ENCODE data around the gene FAF1.

Gene FAF1

DNA sequence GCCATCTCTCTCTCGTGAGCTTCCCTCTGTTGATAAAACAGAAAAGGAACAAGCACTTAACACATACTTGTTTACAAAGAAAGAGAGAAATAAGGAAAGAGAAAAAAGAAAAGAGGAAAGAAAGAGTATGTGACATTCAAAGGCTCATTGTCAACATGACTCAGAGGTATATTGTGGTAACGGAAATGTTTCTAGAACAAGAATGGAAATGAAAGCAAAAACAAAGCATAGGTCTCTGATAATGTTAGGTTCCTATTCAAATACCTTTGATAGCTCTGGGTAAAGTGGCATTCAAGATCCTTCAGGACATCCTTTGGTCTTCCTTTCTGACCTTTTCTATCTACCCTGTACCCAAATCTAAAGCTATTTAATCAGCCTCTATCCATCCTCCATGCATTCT, 469.4 kb downstream of the FAF1 start:
- no peak for DNase-seq (ENCODE audit: low spot score)

DNA sequence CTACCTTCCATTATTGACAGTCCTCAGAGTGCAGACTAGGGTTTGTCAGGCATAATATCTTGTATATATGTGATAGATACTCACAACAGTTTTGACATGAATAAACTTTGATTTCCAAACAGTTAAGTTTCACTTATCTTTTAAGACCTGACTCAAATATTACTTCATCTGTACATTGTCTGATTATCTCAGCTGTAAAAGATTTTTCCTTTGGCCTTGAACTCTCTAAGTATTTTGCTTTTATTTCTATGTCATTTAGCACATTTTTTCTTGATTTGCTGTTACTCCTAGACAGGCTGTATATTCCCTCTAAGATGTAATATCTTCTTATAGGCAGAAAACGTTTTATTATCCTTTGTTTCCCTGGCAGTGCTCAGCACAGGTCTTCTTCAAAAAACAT, 471.2 kb downstream of the FAF1 start:
- no peak for DNase-seq (ENCODE audit: low spot score)

DNA sequence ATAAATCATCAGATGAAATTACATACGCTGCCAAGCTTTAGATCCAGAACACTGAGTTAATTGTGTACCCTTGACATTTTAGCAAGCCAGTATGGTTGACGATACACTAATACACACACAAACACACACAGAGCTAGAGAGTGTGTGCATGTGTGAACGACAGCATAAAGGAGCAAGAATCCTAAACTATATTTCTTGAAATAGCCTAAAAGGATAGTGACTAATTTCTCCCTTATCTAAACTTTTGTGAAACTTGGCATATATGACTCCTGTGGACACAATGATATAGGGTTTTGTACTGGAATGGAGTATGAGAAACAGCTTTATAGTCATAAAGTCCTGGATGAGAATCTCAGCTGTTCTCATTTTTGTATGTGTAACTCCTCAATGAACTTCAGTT, 471.7 kb downstream of the FAF1 start:
- no peak for DNase-seq (ENCODE audit: low spot score)

DNA sequence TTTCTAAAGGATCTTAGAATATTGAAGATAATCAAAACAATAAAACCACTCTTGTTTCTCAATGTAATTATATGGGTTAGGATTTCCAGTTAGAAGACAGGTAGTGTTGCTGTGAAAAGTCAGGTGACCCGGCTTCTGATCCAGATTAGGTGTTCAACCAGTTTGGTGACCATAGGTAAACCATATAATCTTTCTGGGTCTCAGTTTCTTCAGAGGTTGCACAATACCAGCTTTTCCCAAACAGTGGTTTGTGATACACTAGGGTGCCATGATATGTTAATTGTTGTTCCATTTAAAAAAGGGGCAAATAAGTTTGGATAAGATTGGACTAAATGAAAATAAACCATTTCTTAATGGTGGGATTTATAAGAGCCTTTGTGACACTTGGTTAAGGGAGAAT, 472.3 kb downstream of the FAF1 start:
- DNase-seq (ENCODE audit: low spot score): no peak

DNA sequence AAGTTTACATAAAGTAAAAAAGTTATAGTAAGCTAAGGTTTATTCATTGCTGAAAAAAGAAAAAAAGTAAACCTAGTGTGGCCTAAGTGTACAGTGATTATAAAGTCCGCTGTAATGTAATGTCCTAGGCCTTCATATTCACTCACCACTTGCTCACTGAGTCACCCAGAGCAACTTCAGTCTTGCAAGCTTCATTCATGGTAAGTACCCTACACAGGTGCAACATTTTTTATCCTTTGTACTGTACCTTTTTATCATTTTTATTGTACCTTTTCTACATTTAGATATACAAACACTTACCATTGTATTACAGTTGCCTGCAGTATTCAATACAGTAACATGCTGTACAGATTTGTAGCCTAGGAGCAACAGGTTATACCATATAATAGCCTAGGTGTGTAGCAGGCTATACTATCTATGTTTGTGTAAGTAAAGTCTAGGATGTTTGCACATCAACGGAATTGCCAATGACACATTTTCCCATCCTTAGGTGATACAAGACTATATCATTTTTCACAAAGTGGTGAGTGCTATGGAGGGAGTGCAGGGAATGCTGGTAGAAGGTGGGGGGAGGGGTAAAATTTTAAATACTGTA, 478.8 kb downstream of the FAF1 start:
- DNase-seq (ENCODE audit: low spot score): no peak

DNA sequence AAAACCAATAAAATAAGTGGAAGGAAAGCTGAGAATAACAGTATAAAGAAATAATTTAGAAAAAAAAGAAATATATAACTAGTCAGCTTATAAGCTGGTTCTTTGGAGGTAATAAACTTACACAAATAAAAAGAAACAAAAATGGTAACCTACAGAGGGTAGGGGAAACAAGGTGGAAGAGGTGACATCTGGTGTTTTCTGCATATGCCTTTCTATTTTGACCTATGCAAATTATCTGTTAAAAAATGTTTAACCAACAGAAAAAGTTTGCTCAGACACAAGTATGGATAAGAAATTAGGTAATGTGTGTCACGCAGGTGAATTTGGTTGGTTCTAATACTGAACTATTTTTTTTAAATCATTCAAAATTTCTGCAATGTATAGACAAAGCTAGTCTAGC, 483.3 kb downstream of the FAF1 start:
- no peak for DNase-seq (ENCODE audit: low spot score)

DNA sequence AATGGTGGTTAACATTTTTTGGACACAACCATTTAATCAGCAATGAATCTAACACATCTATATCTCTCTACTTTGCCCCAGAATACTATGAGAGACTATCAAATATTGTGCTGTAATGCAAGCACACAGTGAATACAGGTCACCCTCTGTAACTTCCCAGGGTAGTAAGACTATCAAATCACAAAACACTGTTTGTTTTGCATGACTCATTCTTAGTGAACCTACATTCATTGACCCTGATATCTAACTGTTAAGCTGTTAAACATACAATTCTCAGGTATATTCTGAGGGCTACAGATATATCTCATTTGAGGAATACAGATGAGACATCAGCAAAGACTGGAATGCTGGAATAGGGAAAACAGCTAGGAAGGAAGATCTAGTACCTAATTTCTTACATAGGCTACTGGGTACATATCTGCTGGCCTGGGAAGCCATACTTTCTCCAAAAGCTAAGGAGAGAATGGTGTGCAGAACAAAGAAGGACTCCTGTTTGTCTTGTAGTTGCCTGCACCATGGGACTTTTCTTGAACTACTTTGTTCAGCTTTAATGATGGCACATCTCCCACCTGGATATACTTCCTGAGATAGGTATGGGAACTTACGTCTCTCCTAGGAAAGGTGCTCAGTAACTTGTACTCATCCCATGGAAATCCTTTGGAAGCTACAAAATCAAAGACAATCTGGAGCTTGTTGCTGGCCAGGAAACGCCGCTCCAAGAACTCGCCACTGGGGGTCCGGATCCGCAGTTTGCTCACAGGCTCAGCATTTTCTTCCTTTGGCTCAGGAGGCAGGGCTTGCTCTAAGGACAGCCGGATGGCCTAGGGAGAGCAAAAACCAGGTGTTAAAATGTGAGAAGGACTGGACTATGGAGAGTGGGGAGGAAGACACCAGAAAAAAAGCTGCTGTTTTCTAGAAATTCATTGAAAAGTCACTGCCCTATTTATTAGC, 484.9 kb downstream of the FAF1 start:
- DNase-seq (ENCODE audit: low spot score): no peak

DNA sequence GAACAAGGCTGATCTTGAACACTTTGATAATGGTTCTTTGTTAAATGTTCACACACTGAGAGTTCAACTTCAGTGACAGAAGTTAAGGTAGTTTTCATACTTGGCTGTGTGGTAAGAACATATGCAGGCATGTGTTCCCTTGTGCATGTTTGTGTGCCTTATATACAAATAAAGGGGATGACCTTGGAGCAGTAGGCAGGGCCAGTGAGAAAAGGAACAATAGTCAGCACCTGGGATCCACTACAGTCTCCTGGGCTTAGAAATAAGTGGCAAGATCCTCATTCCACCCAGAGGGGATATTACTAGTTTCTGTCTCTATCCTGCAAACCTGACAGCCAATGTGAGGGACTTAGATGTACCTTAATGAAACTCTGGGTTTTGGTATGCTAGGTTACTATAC, 486.6 kb downstream of the FAF1 start:
- DNase-seq (ENCODE audit: low spot score): no peak

DNA sequence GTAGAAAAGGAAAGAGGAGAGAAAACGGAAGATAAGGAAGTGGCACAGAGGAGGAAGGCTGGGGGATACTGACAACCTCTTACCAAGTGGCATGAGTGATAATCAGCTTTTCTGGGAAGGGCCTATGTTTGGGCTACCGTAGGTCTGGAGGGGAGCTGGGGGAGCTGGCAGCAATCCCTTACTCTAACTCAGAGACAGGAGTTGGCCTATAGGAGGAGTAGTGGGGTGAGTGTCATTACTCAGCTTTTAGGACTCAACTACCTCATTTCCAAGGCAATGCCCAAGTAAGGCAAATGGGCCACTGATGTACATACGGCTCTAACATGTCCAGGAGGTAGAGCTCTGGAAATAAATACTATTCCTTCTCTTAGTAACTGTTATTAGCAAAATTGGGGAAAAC, 488.1 kb downstream of the FAF1 start:
- no peak for DNase-seq (ENCODE audit: low spot score)

DNA sequence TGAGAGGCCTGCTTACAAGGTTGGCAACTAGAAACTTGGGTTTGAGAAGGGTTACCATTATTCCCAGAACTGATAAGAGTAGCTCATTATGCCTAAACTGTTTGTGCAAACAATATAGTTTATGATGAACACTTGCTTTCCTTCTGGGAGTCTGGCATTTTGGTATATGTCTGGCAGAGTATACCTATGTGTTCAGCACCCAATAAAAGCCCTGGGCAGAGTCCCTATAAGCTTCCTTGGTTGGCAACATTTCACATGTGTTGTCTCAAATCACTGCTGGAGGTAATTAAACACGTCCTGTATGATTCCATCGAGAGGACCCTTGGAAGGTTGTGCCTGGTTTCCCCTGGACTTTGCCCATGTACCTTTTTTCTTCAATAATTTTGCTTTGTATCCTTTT, 497.1 kb downstream of the FAF1 start:
- DNase-seq (ENCODE audit: low spot score): no peak

DNA sequence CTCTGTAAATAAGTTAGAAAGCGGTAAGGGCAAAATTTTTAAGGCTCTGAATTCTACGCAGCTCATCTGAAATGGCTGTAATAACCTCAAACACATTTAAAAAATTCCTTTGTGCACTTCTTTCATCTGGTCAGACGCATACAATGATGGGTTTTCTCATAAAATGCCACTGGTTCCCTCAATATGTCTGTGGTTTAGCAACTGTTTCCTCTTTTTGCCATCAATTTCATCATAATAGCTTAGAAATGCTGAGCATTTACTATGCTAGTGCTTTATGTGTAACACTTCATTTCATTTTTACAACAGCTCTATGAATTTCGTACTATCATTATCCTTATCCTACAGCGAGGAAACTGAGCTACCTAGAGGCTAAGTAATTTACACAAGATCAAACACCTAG, 501.6 kb downstream of the FAF1 start:
- DNase-seq (ENCODE audit: low spot score): no peak

DNA sequence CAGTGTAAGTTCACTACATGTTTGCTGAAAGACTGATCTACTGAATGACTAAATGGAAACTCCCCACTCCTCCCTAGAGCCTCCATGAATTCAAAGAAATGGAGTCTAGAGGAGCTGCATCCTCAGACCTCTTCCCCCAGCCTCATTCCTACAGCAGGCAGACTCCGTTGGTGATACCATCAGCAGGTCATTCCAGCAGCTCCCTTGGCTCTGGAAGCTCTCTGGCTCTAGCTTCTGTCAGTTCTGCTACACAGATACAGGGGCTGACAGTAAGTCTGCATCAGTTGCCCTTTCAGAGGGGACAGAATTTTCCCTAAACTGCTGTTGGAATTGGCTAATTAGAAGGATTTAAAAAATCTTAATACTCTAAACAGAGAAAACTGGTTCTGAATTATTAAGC, 505.2 kb downstream of the FAF1 start:
- no peak for DNase-seq (ENCODE audit: low spot score)

DNA sequence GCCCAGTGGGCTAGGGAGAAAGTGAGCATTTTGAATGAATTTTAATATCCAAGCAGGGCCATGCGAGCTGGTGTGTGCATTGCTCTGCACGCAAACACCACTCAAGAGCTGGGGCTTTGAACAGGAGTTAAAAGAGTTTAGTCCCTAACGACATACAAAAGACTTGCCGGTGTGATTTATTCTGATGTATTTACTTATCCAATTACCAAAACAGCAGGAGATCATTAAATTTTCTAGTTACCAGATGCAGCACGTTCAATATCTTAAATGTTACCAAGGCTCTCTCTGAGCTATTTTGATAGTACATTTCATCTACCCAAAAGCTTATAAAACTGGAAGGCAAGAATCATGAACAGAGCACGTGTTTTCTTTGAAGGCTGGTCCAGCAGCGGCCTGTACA, 506.8 kb downstream of the FAF1 start:
- no peak for DNase-seq (ENCODE audit: low spot score)

DNA sequence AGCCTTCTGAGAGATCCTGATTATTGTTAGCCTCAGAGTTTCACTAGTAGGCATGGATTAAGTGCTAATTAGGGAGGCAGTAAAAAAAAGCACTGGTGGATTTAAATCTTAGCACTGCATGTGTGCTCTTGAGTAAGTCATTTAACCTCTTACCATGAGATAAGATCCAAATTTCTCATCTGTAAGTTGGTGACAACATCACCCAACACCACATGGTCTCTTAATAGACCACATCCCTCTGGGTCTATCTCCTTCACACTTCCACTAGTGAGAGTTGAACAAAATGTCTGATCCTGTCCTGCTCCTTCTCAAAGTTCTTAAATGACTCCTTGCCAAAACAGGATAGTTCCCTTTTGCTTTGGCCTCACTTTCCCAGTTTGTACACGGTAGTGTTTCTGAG, 507.4 kb downstream of the FAF1 start:
- no peak for DNase-seq (ENCODE audit: low spot score)

DNA sequence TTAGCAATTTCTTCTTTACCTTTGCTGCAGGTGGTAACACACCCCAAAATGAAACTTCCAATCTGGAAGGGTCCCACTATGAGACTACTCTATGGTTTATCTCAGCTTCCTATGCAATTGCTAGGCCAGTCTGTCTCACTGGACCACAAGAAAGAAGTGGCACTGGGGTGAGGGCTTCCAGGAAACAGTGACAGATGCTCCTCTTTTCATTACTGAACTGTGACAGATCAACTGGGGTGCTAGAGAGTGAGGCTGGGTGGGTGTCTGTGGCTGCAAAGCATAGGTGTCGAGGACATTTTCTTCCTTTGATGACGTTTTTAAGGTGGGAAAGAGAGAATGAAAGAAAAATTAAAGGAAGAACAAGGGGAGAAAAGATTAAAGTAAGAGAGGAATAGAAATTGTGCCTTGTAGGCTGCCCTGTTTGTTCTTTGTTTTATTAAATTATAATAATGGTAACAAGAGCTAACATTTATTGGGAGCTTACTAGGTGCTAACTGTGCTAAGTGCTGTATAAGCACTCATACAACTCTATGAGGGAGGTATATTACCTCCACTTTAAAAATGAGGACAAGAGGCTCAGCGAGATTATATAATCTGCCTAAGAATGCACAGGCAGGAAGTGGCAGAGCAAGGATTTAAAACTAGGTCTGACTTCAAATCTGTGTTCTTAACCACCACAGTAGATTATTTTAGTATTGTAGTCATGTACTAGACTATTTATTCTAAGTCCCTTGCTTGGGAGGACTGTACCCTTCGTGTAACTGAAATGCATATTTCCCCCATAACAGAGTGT, 509.0 kb downstream of the FAF1 start:
- no peak for DNase-seq (ENCODE audit: low spot score)

DNA sequence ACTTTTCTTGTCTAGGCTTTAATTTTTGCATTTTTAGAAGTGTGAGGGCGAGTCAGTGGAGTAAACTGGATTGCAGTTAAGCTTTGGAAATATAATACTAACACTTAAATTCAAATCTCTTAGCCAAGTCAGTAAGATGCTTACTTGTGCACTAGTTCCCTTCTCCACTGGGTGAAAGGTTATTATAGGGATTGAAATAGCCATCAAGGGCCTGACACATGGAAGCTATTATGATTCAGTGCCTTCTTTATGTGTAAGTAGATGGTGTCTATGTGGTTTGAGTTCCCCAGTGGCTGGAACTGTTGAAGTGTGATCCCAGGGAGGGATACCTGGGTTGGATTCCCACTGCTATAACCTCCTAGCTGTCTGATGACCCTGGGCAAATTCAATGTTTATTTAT, 512.1 kb downstream of the FAF1 start:
- DNase-seq (ENCODE audit: low spot score): no peak

DNA sequence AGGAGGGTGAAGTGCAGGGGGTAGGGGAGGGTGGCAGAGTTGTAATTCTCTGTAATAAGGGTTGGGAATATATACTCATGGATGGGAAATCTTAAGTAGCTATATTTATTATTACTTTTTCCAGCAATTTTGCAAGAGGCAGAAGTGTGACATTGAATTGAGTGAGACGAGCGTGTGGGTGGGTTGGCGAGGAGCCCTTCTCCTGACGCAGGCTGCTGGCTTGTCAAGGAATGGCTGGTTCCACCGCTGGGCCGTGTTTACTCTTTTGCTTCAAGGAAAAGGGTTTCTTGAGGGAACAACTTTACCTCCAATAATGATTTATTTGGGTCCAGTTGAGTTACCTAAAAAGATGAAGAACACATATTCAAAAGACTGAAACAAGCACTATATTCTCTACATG, 518.9 kb downstream of the FAF1 start:
- no peak for DNase-seq (ENCODE audit: low spot score)

DNA sequence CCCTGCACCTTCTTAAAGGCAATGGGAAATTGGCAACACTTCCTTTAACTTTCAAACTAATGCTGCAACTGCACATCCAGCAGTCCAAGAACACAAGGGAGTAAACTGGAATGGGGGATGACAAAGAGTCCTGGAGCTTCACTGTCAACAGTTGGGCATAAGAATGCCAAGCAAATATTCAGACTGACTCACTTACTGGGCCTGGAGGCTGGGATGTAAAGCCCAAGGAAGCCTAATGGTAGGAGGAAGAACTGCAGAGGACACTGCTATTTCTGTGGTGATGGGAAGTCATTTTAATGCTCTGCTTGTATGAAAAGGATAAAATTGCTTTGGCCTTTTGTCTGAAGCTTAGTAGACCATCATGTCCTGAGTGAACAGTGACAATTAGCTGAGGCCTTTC, 521.1 kb downstream of the FAF1 start:
- DNase-seq (ENCODE audit: low spot score): no peak

DNA sequence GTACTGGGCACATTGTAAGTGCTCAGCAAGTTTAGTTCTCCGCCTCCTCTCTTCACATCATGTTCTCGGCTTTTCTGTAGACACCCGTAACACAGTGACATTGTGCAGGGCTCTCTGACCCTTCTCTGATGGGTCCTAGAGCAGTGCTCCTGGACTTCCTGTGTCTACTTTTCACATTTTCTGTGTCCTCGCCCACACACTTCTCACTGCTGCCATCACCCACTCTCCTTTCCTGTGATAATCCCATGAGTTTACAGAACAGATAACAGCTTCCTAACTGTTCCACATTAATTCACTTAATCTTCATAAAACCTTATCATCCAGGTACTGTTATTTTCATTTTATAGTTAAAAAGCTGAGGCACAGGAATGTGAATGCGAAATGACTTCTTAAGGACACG, 523.6 kb downstream of the FAF1 start:
- DNase-seq (ENCODE audit: low spot score): no peak

DNA sequence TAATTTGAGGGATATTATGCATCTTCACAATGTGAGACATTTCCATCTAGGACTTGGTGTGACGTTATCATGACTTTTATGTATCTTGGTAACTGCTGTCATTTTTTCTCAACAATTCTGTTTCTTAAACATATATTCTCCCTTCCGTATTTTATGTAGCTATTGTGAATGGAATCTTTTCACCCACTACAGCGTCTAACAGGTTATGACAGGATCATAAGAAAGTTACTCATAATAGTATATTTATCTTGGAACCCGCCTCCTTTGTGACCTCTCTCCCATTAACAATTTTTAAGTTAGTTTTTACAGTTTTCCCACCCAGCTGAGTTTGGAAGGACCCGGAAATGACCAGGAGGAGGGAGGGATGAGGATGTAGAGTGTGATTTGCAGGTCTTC, 530.1 kb downstream of the FAF1 start:
- DNase-seq (ENCODE audit: low spot score): no peak

DNA sequence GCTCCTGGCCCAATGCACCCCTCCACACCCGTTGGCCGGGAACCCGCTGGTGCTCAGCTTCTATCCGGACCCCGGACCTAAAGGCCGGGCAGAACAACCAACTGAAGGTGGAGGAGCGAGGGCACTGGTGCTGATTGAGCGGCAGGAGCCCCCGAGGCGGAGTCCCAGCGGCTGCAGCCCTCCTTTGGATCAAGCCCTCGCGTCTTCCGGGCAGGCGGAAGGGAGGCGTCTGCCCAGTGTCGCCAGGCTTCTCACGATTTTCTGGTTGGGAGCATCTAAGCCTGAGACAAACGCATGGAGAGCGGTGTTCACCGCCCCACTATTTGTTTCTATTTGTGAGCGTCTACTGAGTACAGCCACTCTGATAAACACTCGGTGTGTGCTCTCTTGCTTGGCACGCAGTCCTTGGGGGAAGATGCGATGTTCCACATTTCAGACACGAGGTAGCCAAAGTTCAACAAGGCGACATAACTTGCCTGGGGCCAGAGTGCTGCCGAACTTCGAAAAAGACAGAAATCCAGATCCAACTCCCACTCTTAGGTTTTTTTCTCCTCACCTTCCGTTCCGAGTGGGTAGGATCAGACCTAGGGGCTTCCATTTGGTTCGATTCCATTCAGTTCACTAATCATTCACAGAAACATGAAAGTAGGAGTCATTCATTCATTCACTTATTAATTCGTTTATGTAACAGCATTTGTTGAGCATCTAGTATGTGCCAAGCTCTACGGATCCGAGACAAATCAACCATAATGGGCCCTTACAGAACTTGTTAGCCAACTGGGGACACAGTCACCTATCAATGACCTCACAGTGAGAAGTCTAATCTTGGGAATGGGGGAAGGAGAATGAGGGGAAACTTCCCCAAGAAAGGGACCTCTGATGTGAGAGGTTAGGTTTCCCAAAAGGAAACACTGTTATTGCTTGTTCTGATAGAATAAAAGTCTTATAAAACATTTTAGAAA, 532.0 kb downstream of the FAF1 start:
- no peak for DNase-seq (ENCODE audit: low spot score)

Measured in HuH-7.5 (cell line).